ENCODE measurements around the gene CGREF1.

GRCh38 chr2:27139310-27139709 lies 20.4 kb upstream of the CGREF1 start, which contains the start of gene PRR30:
- TF ChIP-seq YY1 (IDR thresholded peaks at IDR 0.05; ENCODE audit: insufficient read depth, insufficient read length) = no peak
- TF ChIP-seq ZNF274 (IDR thresholded peaks at IDR 0.05; ENCODE audit: low read depth, low read length) = no peak
- no peak for TF ChIP-seq SUZ12 (IDR thresholded peaks at IDR 0.05; ENCODE audit: extremely low read depth, insufficient read depth, insufficient read length)
